RCC 7860 (cell line): ENCODE results near the gene SLC38A7.
"Not testable (repeated sequence)": the region's sequence is repeated elsewhere in the genome, so short reads cannot be mapped to it uniquely, and the experiment has no call there.

Experiments used
- DNase-seq: peaks from one replicate; pipeline ENCODE4 v3.0.0-alpha.2; 2015; ENCODE audit warnings: low spot score
- FAIRE-seq: peaks from 2 replicates; lab custom pipeline; 2012; peaks lifted over from hg19 to GRCh38; lab: Jason Lieb, UNC

The SLC38A7 gene

DNA sequence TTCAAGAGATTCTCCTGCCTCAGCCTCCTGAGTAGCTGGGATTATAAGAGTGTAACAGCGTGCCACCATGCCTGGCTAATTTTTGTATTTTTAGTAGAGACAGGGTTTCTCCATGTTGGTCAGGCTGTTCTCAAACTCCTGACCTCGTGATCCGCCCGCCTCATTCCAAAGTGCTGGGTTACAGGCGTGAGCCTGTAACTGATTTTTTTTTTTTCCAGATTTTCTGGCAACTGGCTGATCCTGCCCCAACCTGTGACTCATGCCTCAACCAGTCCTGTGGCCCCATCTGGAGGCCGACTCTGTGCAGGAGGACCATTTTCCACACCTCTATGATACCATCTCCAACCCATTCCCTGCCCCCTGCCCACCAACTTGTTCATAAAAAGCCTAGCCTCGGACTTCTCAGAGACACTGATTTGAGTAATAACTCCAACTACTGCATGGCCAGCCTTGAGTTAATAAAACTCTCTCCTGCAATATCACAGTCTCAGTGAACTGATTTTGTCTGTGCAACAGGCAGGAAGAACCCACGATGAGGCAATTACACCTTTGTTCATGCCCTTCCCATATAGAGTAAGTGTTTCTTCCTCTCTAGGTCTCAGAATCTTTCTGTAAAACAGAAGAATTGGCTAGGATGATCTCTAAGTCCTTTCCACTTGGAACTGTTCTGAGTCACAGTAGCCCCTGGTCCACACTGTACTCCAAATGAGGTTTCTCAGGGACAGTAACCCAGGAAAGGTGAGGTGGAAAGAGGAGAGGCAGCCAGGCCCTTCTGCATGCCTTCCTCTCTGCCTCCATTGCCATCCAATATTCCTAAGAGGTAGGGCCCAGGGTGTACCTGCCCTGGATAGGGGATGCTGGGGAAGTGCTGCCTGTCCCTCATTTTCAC lies 46.2 kb downstream of the SLC38A7 start:
- FAIRE-seq (no peak), DNase-seq (peak; percentile 49)

GRCh38 chr16:58637021-58637420 lies 47.5 kb downstream of the SLC38A7 start:
- not testable (repeated sequence) for FAIRE-seq, DNase-seq

GRCh38 chr16:58636466-58636865 lies 48.1 kb downstream of the SLC38A7 start:
- no peak for FAIRE-seq
- DNase-seq = no peak

DNA sequence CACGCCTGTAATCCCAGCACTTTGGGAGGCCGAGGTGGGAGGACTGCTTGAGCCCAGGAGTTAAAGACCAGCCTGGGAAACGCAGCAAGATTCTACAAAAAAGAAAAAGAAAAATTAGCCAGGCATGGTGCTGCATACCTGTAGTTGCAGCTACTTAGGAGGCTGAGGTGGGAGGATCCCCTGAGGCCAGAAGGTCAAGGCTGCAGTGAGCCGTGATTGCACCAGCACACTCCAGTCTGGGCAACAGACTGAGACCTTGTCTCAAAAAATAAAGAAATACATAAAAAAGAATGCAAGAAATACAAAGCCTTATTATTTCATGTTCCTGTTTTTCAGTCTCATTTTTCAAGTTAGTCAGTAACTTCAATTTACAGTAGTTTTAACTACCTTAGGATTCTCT lies 49.1 kb downstream of the SLC38A7 start:
- FAIRE-seq (no peak), DNase-seq (no peak)

DNA sequence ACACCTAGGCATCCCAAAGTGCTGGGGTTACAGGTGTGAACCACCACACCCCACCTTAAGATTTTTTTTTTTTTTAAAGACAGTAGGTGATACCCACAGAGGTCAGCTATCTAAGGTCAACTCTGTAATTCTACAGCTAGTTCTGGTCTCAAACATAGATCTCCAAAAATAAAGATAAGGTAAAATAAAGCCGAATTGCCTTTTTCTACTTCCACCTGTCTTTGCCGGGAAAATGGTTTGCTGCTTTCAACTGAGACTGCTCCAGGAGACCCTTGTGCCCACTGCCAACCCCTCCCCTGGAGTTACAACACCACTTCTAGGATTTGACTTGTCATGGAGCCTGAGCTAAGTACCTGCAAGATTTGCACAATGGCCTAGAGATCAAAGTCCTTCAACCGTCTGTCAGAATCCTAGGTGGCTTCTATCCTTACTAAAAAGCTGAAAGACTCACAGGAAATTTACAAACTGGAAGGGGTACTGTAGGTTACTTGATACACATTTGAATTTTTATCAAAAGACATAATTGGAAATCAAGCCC lies 50.2 kb downstream of the SLC38A7 start:
- no peak for FAIRE-seq

GRCh38 chr16:58629733-58630640 lies 54.6 kb downstream of the SLC38A7 start, which contains the start of gene CNOT1:
TSS of gene CNOT1 (minus strand) at chr16:58629826. CDS start at chr16:58599337, 30,489 bp downstream.
- FAIRE-seq = peak; percentile 91
- peak; percentile 99 for DNase-seq

More for the DNA sequence above, 50.2 kb downstream of the SLC38A7 start:
- no peak for DNase-seq

DNA sequence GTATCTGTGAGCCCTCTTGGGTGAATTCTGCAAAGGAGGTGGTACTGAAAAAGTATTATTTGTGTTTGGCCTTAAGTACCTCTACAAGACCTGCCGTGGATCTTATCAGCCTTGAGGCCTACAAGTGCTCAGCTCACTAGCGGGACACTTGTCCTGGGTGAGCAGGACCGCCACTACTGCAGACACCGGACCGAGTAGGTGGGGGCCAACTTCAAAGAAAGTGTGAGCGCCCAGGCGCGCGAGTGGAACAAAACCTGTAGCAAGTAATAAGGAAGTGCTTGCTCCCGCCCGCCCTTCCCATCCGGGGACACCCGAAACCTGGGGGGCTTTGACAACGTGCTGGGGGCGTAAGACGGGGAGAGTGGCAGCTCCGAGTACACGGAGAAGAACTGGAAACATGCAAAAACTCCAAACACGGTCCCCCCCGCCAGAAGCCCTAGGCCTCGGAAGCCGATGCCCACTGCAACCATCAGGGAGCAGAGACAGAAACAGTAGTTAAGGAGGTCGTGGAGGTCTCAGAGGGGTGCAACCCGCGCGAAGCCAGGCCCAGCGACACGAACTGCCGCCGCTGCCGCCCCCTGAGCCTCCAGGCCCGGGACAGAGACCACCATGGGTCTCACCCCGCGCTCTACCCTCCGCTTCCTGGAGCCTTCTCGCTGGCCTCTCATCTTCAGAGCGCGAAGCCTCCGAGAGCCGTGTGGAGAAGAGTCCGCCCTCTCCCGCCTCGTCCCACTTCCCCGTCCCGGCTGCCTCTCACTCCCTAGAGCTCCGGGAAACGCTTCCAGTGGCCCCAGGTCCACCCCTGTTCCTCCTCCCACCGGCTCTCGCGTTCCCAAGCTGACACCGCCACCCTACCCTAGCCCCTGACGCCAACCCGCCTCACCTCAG lies 55.5 kb downstream of the SLC38A7 start:
- peak; percentile 30 for DNase-seq

GRCh38 chr16:58624209-58624608 lies 60.4 kb downstream of the SLC38A7 start:
- no peak for DNase-seq
- no peak for FAIRE-seq

More for the DNA sequence above, 55.5 kb downstream of the SLC38A7 start:
- FAIRE-seq = no peak

DNA sequence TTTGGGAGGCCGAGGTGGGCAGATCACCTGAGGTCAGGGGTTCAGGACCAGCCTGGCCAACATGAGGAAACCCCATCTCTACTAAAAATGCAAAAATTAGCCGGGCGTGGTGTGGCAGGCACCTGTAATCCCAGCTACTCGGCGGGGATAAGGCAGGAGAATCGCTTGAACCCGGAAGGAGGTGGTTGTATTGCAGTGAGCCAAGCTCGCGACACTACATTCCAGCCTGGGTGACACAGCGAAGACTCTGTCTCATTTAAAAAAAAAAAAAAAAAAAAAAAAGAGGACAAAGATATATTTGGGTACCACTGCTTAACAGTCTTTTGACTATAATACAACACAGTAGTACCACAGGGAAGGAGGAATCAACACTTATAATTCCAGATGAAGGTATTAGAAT lies 64.2 kb downstream of the SLC38A7 start:
- no peak for FAIRE-seq
- DNase-seq = no peak

GRCh38 chr16:58615280-58615679 lies 69.3 kb downstream of the SLC38A7 start:
- FAIRE-seq (no peak), DNase-seq (no peak)
